CD4-positive, alpha-beta T cell (primary cell): Measurements from ENCODE around the gene POFUT1. TPM values are rescaled to one million over a fixed set of nuclear protein-coding genes. Genes with fewer than 3 reads are reported as not detected.
A peak's percentile ranks its signal among the peaks of the same experiment; 100 is the strongest.

Experiments
- ATAC-seq: fragments of 200-7000 bp; cut with Tn5 transposase; one replicate; pipeline ENCODE4 v1.10.0; 2022; ENCODE audit warnings: mild to moderate bottlenecking; ENCODE audit not compliant: poor library complexity
- CTCF ChIA-PET: fragments of 350-600 bp; sonication (Branson Sonifier 250); formaldehyde crosslinking; loops from one replicate; lab custom pipeline; 2021; ENCODE audit warnings: antibody characterized with exemption, inconsistent platforms; lab: Charles Lee
- POLR2A ChIA-PET: fragments of 350-600 bp; sonication (Branson Sonifier 250); formaldehyde crosslinking; loops from one replicate; lab custom pipeline; 2021; ENCODE audit warnings: antibody characterized with exemption, inconsistent platforms; lab: Charles Lee
- DNase-seq, 14 experiments: peaks; one replicate each; pipeline ENCODE4 v3.0.0-alpha.2; 2013 to 2020; ENCODE audit warnings: mixed read lengths in 2 of 14
- H3K27ac ChIP-seq, 2 donors: one replicate each; pipeline versions ENCODE4 v1.5.1 to v1.7.0; 2013; ENCODE audit warnings: low read length in 2 of 2, low read depth in 1 of 2, mild to moderate bottlenecking in 1 of 2
- H3K27me3 ChIP-seq, 2 experiments: 1 replicate in 1 of 2; 2 replicates in 1 of 2; pipeline versions ENCODE4 v1.6.1 to v1.7.0; 2013; ENCODE audit warnings: low read length in 2 of 2, control low read depth in 1 of 2, mild to moderate bottlenecking in 1 of 2, moderate library complexity in 1 of 2; ENCODE audit not compliant: insufficient read depth in 2 of 2, control insufficient read depth in 1 of 2
- H3K36me3 ChIP-seq: one replicate; pipeline ENCODE4 v1.6.1; 2013; ENCODE audit warnings: low read length, control low read depth; ENCODE audit not compliant: insufficient read depth
- H3K4me1 ChIP-seq: one replicate; pipeline ENCODE4 v1.6.1; 2013; ENCODE audit warnings: low read length, control low read depth; ENCODE audit not compliant: insufficient read depth
- H3K4me3 ChIP-seq: one replicate; pipeline ENCODE4 v1.5.1; 2013; ENCODE audit warnings: mild to moderate bottlenecking, low read length, moderate library complexity
- H3K9me3 ChIP-seq, 2 experiments: 1 replicate in 1 of 2; 2 replicates in 1 of 2; pipeline versions ENCODE4 v1.6.1 to v1.7.0; 2013; ENCODE audit warnings: low read length in 2 of 2, mild to moderate bottlenecking in 2 of 2, control low read depth in 1 of 2, moderate library complexity in 1 of 2; ENCODE audit not compliant: control insufficient read depth in 1 of 2, insufficient read depth in 1 of 2
- H3K27ac Mint-ChIP-seq: one replicate; pipeline ENCODE4 v1.8.0; 2020; ENCODE audit warnings: mixed read lengths
- H3K27me3 Mint-ChIP-seq: one replicate; pipeline ENCODE4 v1.8.0; 2021; ENCODE audit warnings: mixed read lengths
- H3K36me3 Mint-ChIP-seq: one replicate; pipeline ENCODE4 v1.8.0; 2021; ENCODE audit warnings: low read depth, mixed read lengths
- H3K4me1 Mint-ChIP-seq: one replicate; pipeline ENCODE4 v1.8.0; 2021; ENCODE audit warnings: low read depth, mixed read lengths
- H3K4me3 Mint-ChIP-seq: one replicate; pipeline ENCODE4 v1.8.0; 2020; ENCODE audit warnings: mild to moderate bottlenecking, mixed read lengths
- H3K9me3 Mint-ChIP-seq: one replicate; pipeline ENCODE4 v1.8.0; 2020; ENCODE audit warnings: mixed read lengths
- CTCF ChIP-seq: fragments of 200-600 bp; IDR thresholded peaks from one replicate; pipeline ENCODE4 v1.8.0; 2022; ENCODE audit warnings: antibody characterized with exemption, mild to moderate bottlenecking
- intact Hi-C, 2 experiments: fragments of 100-400 bp; cut with DNase I in 1 of 2; cut with micrococcal nuclease in 1 of 2; formaldehyde crosslinking; loops; one replicate each; pipeline versions ENCODE4 v1.15.1 to v1.9.0; 2023 to 2025; cut with DNase I, micrococcal nuclease
- total RNA-seq, 174 experiments: library from RNA in 2 of 174; stranded (reverse) in 2 of 174; gene quantifications; one replicate each; pipeline ENCODE4 v1.2.3 and lab custom pipeline; 2021 to 2026

Gene POFUT1
- total RNA-seq, 2 experiments from 2014 or later, result 7.5 to 8.8 TPM

- H3K4me1 ChIP-seq, result no peaks in the 10 kb centered on the region
- DNase-seq (no peak), ATAC-seq (no peak)
- no peaks in the 10 kb centered on the region for H3K9me3 Mint-ChIP-seq
- H3K36me3 ChIP-seq, result peaks cover 64% of the 10 kb centered on the region
- H3K4me1 Mint-ChIP-seq, result no peaks in the 10 kb centered on the region
- H3K27me3 Mint-ChIP-seq, result no peaks in the 10 kb centered on the region
- POLR2A ChIA-PET, result no interaction called here
- H3K27me3 ChIP-seq, result no peaks in the 10 kb centered on the region
- peaks cover 84% of the 10 kb centered on the region for H3K36me3 Mint-ChIP-seq
- no peak overlapping the region for H3K27ac ChIP-seq
- TF ChIP-seq CTCF, result no peak
- no peaks in the 10 kb centered on the region for H3K9me3 ChIP-seq
- H3K27ac Mint-ChIP-seq, result peak overlapping the region; percentile 36
- no peak overlapping the region for H3K4me3 ChIP-seq
- intact Hi-C loops, result no loop called here
- CTCF ChIA-PET, result no interaction called here
- H3K4me3 Mint-ChIP-seq, result no peak overlapping the region
Measured at GRCh38 chr20:32163951-32164350, 43.7 kb upstream of the POFUT1 start.

- H3K27me3 Mint-ChIP-seq, result no peaks in the 10 kb centered on the region
- POLR2A ChIA-PET, result no interaction called here
- no peak overlapping the region for H3K27ac Mint-ChIP-seq
- ATAC-seq (no peak), DNase-seq (no peak)
- CTCF ChIA-PET, result no interaction called here
- H3K36me3 Mint-ChIP-seq, result peaks cover 72% of the 10 kb centered on the region
- Histone ChIP-seq H3K27ac (no peak overlapping the region), H3K4me3 (no peak overlapping the region), H3K9me3 (no peaks in the 10 kb centered on the region), H3K27me3 (no peaks in the 10 kb centered on the region), H3K36me3 (peaks cover 52% of the 10 kb centered on the region), H3K4me1 (no peaks in the 10 kb centered on the region)
- no peak for TF ChIP-seq CTCF
- no peaks in the 10 kb centered on the region for H3K4me1 Mint-ChIP-seq
- intact Hi-C loops, result no loop called here
- H3K4me3 Mint-ChIP-seq, result no peak overlapping the region
- H3K9me3 Mint-ChIP-seq, result no peaks in the 10 kb centered on the region
Measured at GRCh38 chr20:32164984-32165735, 42.5 kb upstream of the POFUT1 start.

- ChIA-PET CTCF (no interaction called here), POLR2A (no interaction called here)
- Mint-ChIP-seq H3K27ac (no peak overlapping the region), H3K27me3 (no peaks in the 10 kb centered on the region), H3K36me3 (peaks cover 66% of the 10 kb centered on the region), H3K9me3 (no peaks in the 10 kb centered on the region), H3K4me3 (no peak overlapping the region), H3K4me1 (no peaks in the 10 kb centered on the region)
- peaks cover 46% of the 10 kb centered on the region for H3K36me3 ChIP-seq
- ATAC-seq (no peak), DNase-seq (no peak)
- H3K9me3 ChIP-seq, result no peaks in the 10 kb centered on the region
- TF ChIP-seq CTCF, result no peak
- H3K4me3 ChIP-seq, result no peak overlapping the region
- H3K27ac ChIP-seq, result no peak overlapping the region
- H3K4me1 ChIP-seq, result no peaks in the 10 kb centered on the region
- intact Hi-C loops, result no loop called here
- no peaks in the 10 kb centered on the region for H3K27me3 ChIP-seq
Measured at GRCh38 chr20:32165836-32166545, 41.7 kb upstream of the POFUT1 start.
